GM19372 (cell line): ENCODE results near the gene NRP2.

ENCODE experiments used
- ATAC-seq: cut with Tn5 transposase; IDR thresholded peaks from one replicate; pipeline ENCODE4 v1.9.1; 2021; ENCODE audit warnings: mild to moderate bottlenecking, low read depth, moderate library complexity; ENCODE audit not compliant: unreplicated experiment

The NRP2 gene

DNA sequence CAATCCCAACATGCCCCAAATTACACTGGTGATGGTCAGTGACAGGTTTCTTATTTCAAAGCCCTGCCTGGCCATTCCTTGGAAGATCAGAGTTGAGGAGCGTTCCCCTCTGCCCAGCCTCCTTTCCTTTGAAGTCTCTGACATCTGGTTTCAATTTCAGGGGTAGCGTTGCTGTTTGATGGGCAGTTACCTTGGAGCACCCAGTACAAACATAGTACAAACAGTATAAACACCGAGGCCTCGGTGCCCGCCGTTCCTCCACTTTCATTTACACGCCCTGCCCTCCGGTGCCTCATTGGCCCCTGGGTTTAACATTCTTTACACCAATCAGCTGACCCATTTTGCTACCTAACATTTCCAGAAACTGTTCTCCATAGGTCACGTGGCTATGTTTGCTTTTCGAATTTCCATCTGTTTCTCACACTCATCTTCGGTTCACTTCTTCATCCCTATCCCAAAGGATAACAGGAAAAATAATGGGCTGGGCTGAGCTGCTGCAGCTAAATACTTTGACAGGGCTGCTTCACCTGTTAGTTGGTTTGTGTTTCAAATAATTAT is 65.6 kb downstream of the NRP2 start:
- no peak for ATAC-seq

DNA sequence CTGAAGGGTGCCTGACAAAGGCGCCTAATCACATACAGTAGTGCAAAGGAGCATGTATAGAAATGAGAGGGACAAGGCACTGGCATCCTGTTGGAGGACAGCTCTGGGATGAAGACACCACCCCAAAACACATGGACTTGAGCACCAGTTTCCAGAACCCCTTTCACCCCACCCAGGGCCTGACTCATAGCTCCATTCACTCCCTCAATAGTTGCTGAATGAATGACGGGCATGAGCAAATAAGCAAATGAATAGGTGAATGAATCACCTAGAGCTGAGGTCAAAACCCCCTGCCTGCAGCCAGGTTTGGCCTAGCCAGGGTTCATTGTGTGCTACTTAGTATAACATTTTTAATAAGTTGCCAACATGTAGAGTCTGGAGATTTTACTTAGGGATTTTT is 66.3 kb downstream of the NRP2 start:
- no peak for ATAC-seq

DNA sequence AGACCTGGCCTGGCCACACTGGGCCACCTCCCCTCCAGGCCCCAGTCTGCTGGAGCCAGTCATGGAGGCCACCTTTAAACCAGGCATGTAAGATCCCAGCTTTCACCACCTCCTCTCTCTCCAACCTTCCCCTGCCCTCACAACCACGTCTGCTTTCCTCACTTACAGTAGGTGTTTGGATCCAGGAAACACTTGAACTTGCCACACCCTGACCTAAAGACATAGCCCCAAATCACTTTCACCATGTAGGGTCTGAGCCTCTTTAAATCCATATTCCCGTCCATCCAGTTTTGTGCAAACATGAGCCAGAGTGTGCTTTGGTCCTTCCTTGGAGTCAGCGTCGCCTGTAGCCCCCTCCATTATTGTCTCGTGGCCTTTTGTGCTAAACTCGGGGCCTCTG is 66.8 kb downstream of the NRP2 start:
- ATAC-seq = no peak

DNA sequence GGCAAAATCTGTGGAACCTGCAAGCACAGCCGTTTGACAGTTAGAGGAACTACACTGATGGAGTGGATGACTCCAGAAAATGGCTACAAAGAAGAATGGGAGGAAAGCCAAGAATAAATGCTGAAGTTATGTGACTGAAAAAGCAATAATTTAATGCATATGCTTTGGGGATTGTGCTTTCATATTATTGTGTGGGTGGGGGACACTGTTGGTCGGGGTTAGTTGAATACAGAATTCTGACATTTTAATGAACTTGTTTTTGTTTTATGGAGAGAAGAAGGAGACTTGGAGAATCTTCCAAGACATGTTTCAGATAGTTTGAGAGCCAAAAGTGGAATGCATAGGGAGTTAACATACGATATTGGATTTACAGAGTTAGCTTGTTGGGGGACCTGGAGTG is 68.5 kb downstream of the NRP2 start:
- no peak for ATAC-seq

GRCh38 chr2:205751569-205752031 is 69.3 kb downstream of the NRP2 start:
- ATAC-seq = no peak

DNA sequence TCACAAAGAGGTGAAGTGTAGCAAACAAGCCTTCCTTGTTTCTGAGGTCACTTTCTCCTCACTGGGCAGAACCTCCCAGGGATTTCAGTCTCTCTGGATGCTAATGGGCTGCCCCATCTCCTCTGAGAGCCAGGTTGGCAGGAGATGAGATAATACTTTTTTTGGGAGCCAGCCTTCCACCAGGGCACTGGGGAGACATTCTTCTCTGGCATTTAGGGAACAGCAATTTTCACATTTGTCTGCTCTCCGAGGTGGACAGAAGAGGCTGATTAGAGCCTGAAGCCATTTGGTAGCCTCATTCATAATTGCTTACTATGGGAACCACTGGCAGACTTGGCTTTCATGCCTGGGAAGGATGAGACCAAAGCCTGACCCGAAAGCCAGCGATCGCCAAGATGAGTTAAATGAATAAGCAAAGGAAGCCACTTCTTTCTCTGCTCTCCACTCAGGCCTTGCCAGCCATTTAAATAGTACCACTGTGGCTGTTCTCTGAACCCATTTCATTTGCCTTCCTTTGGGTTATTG is 70.1 kb downstream of the NRP2 start:
- ATAC-seq = no peak

DNA sequence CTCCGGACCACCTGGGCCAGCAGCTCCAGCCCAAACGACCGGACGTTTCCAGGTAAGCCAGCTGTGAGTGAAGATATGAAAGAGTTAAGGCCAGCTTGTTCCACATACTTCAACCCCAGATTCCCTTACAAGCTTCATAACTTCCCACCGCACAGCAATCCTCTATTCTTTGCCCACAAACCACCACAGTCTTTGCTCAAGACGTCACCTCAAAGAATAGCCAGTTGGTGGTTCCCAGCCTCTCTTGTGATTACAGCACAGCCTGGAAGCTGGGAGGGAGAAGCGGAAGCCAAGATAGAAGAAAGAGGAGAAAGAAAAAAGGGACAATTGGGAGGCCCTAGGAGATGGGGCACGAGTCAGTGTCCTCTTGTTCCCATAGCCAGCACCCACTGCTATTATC is 70.6 kb downstream of the NRP2 start:
- no peak for ATAC-seq

GRCh38 chr2:205754285-205754923 is 72.1 kb downstream of the NRP2 start:
- ATAC-seq = no peak

DNA sequence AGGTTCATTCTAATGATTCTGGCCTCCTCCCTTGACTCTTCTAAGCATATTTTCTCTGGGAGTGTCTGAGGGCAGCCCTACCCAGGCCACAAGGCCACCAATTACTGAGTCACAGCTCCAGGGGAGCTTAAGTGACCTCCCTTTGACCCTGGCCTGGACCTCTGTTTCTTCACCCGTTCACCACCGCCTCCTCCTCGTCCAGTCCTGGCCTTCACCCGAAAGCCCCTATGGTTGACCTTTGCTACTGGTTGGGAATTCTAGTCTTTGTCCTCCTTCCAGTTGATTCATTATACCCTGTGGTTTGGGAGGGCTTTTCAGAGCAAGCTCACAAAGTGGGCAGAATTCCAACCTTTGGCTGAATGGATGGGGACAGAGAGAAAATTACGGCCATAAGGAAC is 72.6 kb downstream of the NRP2 start:
- no peak for ATAC-seq

- ATAC-seq = no peak
Observed at GRCh38 chr2:205755923-205756322, 73.6 kb downstream of the NRP2 start.

- ATAC-seq = no peak
Observed at GRCh38 chr2:205757271-205757670, 75.0 kb downstream of the NRP2 start.

DNA sequence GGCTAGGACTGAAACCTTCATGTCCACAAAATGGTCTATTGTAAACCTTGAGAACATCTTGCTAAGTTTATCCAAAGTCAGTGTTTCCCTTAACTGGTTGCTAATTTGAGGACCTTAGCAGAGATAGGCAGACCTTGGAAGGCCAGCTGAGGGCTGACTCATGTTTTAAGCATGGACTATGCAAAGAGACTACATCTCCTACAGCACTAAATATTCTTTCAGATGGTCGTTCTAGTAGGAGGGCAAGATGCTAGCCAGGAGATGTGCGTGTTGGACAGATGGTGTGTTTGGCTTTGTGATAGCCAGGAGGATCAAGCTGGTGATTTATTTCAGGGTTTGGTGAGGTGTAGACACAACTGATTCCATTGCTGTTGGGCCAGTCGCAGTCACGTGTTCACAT is 75.8 kb downstream of the NRP2 start:
- ATAC-seq = no peak

GRCh38 chr2:205758500-205758899 is 76.2 kb downstream of the NRP2 start:
- ATAC-seq = no peak

DNA sequence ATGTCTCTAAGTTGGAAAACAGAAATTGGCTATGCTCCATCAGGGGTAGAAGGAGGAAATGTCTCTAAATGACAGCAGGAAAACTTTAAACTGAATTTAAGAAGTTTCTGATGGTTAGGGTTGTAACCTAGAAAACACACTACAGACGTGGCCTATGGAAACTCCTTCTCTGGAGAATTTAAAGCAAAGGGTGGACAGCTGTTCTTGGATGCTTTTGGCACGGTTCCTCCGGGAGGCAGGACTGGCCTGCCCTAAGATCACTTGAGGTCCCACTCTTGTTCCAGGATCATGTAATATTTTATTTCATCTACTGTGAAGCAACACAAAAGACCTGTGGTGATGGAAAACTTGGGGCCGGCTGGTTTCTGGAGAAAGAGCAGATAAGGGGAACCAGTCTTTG is 77.0 kb downstream of the NRP2 start:
- ATAC-seq = no peak

DNA sequence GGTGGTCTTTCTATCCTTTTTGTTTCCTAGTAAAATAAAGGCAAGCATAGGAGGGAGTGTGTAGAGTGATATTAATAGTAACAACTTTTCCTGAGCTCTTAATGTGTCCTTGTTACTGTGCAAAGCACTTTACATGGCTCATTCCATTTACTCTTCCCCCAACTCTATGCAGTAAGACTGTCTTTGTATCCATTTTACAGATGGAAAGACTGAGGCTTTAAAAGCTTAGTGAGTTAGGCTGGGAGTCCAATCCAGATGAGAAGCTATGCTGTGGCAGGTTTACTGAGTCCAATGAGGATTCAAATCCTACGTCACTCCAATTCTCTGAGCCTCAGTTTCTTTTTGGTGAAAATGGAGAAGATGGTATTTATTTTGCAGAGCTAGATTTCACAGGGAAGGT is 77.4 kb downstream of the NRP2 start:
- no peak for ATAC-seq

- no peak for ATAC-seq
Observed at GRCh38 chr2:205760157-205760556, 77.9 kb downstream of the NRP2 start.

- ATAC-seq = no peak
Observed at GRCh38 chr2:205761421-205761820, 79.1 kb downstream of the NRP2 start.

- no peak for ATAC-seq
Observed at GRCh38 chr2:205762881-205763280, 80.6 kb downstream of the NRP2 start.

DNA sequence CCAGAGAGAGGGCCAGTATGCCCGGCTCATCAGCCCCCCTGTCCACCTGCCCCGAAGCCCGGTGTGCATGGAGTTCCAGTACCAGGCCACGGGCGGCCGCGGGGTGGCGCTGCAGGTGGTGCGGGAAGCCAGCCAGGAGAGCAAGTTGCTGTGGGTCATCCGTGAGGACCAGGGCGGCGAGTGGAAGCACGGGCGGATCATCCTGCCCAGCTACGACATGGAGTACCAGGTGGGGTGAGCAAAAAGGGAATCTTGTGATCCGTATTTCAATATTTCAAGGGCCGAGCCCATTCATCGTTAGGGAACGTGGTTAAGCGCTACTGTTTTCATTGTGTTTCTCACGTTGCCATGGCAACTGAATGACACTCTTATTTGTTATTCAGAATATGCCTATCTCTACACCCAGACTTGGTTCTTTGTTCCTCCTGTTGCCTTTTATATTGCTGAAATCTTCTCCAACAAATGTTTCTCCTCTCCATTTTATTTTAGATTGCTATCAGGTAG is 81.5 kb downstream of the NRP2 start:
- no peak for ATAC-seq

DNA sequence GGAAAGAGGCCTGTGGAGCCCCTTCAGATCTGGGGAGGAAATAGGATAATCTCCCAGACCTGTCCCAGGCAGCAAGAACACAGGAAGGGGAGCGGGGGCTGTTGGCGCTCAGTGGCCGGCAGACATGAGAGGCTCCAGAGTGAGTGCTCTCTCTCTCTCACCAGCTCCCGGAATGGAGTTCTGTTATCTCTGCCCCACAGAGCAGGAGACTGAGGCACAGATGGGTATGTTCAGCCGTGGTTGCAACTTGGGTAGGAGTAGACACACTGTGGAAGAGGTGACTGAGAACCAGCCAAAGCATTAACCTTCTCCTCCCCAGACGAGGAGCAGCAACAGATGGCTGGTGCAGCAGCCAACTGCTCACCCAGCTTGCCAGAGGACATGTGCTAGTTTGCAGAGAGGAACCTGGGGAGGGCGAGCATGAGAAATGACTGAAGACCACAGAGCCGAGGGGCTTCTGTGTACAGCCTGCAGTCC is 82.0 kb downstream of the NRP2 start:
- ATAC-seq = no peak

DNA sequence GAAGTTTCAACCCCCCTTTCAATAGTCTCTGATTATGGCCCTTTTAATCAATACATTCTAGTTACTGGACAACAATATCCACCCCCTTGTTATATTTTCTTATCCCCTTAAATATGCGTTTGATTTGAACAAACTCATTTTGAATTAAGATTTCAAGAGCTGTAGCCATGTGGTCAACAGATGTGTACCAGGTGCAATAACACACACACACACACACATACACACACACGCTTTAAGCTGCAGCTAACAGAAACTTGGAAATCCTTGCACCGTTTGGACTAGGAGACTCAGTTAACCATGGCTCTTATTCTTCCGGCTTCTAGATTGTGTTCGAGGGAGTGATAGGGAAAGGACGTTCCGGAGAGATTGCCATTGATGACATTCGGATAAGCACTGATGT is 82.8 kb downstream of the NRP2 start:
- ATAC-seq = no peak

GRCh38 chr2:205766779-205767359 is 84.6 kb downstream of the NRP2 start:
- peak; percentile 55 for ATAC-seq
